Erythroblast (primary cell): ENCODE measurements around the gene TRAF3IP1.

Source experiments
- GATA1 ChIP-seq: IDR thresholded peaks from 2 replicates; pipeline ENCODE4 v1.6.1; 2011; ENCODE audit warnings: low read depth, mild to moderate bottlenecking, control low read depth, low read length, moderate library complexity
- POLR2A ChIP-seq: IDR thresholded peaks from 2 replicates; pipeline ENCODE4 v1.6.1; 2011; ENCODE audit warnings: mild to moderate bottlenecking, low read length

DNA sequence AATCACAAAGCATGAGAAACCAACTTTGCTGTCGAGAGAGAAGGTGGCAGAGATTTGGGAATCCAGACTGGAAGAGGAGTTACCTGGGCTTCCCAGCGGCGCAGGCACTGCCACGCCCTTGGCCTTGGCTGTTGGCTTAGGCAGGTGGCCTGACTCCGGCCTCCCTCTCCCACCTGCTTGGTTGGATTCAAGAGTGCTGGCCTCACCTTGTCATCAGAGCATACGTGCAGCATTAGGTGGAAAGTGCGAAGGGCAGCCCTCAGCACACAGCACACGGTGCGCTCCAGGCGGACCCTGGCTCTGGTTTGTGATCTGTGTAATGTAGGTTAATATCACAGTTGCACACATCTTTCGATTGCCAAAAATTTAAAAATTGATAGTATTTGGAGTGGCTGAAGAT, 87.2 kb downstream of the TRAF3IP1 start:
- no peak for TF ChIP-seq POLR2A
- no peak for TF ChIP-seq GATA1
